ENCODE data around the gene SERPINF2. TPM values are rescaled to one million over a fixed set of nuclear protein-coding genes. Genes with fewer than 3 reads are reported as not detected.

Gene SERPINF2
- polyA plus RNA-seq, 1 experiment: 0.02 TPM

DNA sequence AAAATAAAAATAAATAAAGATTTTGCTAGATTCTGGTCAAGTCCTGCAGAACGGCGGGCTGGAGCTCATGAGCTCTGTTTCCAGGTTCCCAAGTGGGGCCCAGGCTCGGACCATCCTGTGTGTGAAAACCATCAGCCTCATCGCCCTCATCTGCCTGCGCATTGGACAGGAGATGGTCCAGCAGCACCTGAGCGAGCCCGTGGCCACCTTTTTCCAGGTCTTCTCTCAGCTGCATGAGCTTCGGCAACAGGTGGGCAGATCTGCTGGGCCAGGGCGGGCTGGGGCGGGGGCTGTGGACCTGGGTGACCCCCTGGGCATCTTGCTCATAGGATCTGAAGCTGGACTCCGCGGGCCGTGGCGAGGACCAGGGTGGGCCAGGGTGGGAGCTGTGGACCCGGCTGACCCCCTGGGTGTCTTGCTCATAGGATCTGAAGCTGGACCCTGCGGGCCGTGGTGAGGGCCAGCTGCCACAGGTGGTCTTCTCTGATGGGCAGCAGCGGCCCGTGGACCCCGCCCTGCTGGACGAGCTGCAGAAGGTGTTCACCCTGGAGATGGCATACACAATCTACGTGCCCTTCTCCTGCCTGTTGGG, 10.3 kb upstream of the SERPINF2 start:
- DNase-seq (ENCODE audit: low read depth): no peak
- Histone ChIP-seq H3K36me3 (ENCODE audit: control insufficient read depth, insufficient read depth, low read length) (peaks cover 19% of the 10 kb centered on the region), H3K4me3 (ENCODE audit: low read depth, low read length) (no peak overlapping the region), H3K27me3 (ENCODE audit: control insufficient read depth, insufficient read depth, low read length) (no peaks in the 10 kb centered on the region)
- TF ChIP-seq, protein P1, sequence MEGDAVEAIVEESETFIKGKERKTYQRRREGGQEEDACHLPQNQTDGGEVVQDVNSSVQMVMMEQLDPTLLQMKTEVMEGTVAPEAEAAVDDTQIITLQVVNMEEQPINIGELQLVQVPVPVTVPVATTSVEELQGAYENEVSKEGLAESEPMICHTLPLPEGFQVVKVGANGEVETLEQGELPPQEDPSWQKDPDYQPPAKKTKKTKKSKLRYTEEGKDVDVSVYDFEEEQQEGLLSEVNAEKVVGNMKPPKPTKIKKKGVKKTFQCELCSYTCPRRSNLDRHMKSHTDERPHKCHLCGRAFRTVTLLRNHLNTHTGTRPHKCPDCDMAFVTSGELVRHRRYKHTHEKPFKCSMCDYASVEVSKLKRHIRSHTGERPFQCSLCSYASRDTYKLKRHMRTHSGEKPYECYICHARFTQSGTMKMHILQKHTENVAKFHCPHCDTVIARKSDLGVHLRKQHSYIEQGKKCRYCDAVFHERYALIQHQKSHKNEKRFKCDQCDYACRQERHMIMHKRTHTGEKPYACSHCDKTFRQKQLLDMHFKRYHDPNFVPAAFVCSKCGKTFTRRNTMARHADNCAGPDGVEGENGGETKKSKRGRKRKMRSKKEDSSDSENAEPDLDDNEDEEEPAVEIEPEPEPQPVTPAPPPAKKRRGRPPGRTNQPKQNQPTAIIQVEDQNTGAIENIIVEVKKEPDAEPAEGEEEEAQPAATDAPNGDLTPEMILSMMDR (IDR thresholded peaks at IDR 0.05; ENCODE audit: insufficient read depth, low read depth, low read length): no peak
- CTCF ChIA-PET: interaction anchor here (0.9 to 2.8 kb wide), 4 partner anchors 11 to 52 kb away, joined by 3 to 18 read pairs (median 6); no protein-coding TSS in a partner anchor
- POLR2A ChIA-PET: no interaction called here

DNA sequence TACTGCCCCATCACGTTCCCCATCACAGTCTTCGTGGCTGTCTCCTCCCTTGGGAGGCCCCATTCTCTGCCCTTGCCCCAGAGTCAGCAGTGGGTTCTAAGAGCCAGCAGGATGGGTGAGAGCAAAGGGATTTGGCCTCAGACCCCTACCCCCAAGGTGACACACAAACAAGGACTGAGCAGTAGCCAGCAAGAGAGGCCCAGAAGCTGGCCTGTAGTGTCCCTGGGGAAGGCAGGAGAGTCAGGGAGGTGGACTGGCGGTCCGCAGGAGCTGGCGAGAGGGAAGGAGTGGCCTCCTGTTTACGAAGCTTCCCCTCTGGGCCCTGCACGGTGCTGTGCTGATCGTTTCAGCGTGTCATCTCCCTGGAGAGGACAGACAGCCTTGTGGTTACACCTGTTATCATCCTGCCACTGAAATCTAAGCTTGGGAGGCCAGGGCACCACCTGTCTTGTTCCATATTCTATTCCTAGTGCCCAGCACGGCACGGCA, 9.8 kb upstream of the SERPINF2 start:
- CTCF ChIA-PET: interaction anchor here (0.9 to 1.8 kb wide), 2 partner anchors 11 to 51 kb away, joined by 5 to 6 read pairs; no protein-coding TSS in a partner anchor

DNA sequence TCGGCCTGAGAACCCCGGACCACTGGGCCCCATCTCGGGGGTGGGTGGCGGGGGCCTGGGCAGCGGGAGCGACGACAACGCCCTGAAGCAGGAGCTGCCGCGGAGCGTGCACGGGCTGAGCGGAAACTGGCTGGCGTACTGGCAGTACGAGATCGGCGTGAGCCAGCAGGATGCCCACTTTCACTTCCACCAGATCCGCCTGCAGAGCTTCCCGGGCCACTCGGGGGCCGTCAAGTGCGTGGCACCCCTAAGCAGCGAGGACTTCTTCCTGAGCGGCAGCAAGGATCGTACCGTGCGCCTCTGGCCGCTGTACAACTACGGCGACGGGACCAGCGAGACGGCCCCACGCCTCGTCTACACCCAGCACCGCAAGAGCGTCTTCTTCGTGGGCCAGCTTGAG, 8.9 kb upstream of the SERPINF2 start:
- peaks cover 18% of the 10 kb centered on the region for H3K36me3 ChIP-seq (ENCODE audit: control insufficient read depth, insufficient read depth, low read length)
- TF ChIP-seq, protein P1 (IDR thresholded peaks at IDR 0.05; ENCODE audit: insufficient read depth, low read depth, low read length): no peak
- no peaks in the 10 kb centered on the region for H3K27me3 ChIP-seq (ENCODE audit: control insufficient read depth, insufficient read depth, low read length)
- no peak for DNase-seq (ENCODE audit: low read depth)
- POLR2A ChIA-PET: no interaction called here
- CTCF ChIA-PET: no interaction called here
- H3K4me3 ChIP-seq (ENCODE audit: low read depth, low read length): no peak overlapping the region

More for the DNA sequence above, 9.8 kb upstream of the SERPINF2 start:
- peaks cover 23% of the 10 kb centered on the region for H3K36me3 ChIP-seq (ENCODE audit: control insufficient read depth, insufficient read depth, low read length)
- no peak for DNase-seq (ENCODE audit: low read depth)
- TF ChIP-seq, protein P1 (IDR thresholded peaks at IDR 0.05; ENCODE audit: insufficient read depth, low read depth, low read length): no peak
- no peaks in the 10 kb centered on the region for H3K27me3 ChIP-seq (ENCODE audit: control insufficient read depth, insufficient read depth, low read length)
- no peak overlapping the region for H3K4me3 ChIP-seq (ENCODE audit: low read depth, low read length)
- POLR2A ChIA-PET: no interaction called here

DNA sequence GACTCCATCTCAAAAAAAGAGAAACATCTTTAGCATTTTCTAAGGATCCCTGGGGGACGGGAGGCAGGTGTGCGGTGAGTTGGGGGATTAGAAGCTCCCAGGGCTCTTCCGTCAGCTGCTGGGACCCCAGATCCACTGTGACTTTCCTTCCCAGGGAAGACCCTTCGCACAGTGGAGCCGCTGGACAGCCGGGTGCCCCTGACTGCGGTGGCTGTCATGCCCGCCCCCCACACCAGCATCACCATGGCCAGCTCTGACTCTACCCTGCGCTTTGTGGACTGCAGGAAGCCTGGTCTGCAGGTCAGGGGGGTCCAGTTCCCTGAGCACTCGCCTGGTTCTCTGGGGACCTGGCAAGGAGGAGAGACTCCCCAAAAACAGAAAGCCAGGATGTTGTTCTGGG, 7.3 kb upstream of the SERPINF2 start:
- peaks cover 16% of the 10 kb centered on the region for H3K36me3 ChIP-seq (ENCODE audit: control insufficient read depth, insufficient read depth, low read length)
- TF ChIP-seq, protein P1 (IDR thresholded peaks at IDR 0.05; ENCODE audit: insufficient read depth, low read depth, low read length): no peak
- no peak overlapping the region for H3K4me3 ChIP-seq (ENCODE audit: low read depth, low read length)
- POLR2A ChIA-PET: no interaction called here
- no peak for DNase-seq (ENCODE audit: low read depth)
- no peaks in the 10 kb centered on the region for H3K27me3 ChIP-seq (ENCODE audit: control insufficient read depth, insufficient read depth, low read length)
- CTCF ChIA-PET: interaction anchor here (0.9 to 1.2 kb wide), 2 partner anchors 69 to 476 kb away, joined by 3 read pairs; no protein-coding TSS in a partner anchor

DNA sequence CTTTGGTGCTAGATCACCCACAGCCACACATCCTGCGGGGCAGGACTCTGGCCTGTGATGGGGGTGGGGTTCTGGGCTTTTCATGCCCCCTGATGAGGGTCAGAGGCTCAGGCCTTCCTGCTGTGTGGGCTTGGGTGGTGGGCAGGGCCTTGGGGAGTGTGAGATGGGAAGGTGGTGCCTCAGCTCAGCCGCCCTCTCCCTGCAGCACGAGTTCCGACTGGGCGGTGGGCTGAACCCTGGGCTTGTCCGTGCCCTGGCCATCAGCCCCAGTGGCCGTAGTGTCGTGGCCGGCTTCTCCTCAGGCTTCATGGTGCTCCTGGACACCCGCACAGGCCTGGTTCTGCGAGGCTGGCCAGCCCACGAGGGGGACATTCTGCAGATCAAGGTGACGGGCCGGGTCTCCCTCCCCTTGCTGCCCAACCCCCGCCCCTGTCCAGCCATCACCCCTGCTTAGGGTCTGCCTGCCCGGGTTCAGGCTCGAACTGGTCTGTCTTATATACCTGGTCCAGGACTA, 6.8 kb upstream of the SERPINF2 start:
- ChIA-PET POLR2A (no interaction called here), CTCF (interaction anchor here (0.8 to 1.2 kb wide), 4 partner anchors 9 to 476 kb away, joined by 3 read pairs; no protein-coding TSS in a partner anchor)
- H3K4me3 ChIP-seq (ENCODE audit: low read depth, low read length): no peak overlapping the region
- H3K27me3 ChIP-seq (ENCODE audit: control insufficient read depth, insufficient read depth, low read length): no peaks in the 10 kb centered on the region
- no peak for DNase-seq (ENCODE audit: low read depth)
- peaks cover 16% of the 10 kb centered on the region for H3K36me3 ChIP-seq (ENCODE audit: control insufficient read depth, insufficient read depth, low read length)
- TF ChIP-seq, protein P1 (IDR thresholded peaks at IDR 0.05; ENCODE audit: insufficient read depth, low read depth, low read length): no peak
